ENCODE data around the gene PDE5A.
A peak's percentile ranks its signal among the peaks of the same experiment; 100 is the strongest.
"Not testable (repeated sequence)": the region's sequence is repeated elsewhere in the genome, so short reads cannot be mapped to it uniquely, and the experiment has no call there.

Gene PDE5A

GRCh38 chr4:119455734-119456133 is 172.9 kb downstream of the PDE5A start:
- DNase-seq, result peak in 1 of 6 experiments; percentile 3

- DNase-seq, result peak; percentile 91 to 99 (median 96)
Measured at GRCh38 chr4:119454491-119455270, 173.9 kb downstream of the PDE5A start.

GRCh38 chr4:119454151-119454490 is 174.5 kb downstream of the PDE5A start:
- DNase-seq, result not testable (repeated sequence)

- not testable (repeated sequence) for DNase-seq
Measured at GRCh38 chr4:119453286-119453685, 175.3 kb downstream of the PDE5A start.

GRCh38 chr4:119449851-119450250 is 178.8 kb downstream of the PDE5A start:
- DNase-seq, result not testable (repeated sequence)

Measured in stimulated activated naive CD4-positive, alpha-beta T cell (primary cell).